ENCODE measurements around the gene TTC28.

- TF ChIP-seq EZH2phosphoT487 (IDR thresholded peaks at IDR 0.05) (no peak), CTCF (IDR thresholded peaks at IDR 0.05) (no peak)
These were observed 383.2 kb downstream of the TTC28 start for GRCh38 chr22:28296452-28296851.
